ENCODE data around the gene SLC51A.

- TF ChIP-seq CTCF (IDR thresholded peaks at IDR 0.05; ENCODE audit: insufficient read depth, low read length) (no peak), POLR2AphosphoS5 (IDR thresholded peaks at IDR 0.05; ENCODE audit: low read depth) (no peak), REST (IDR thresholded peaks at IDR 0.05; ENCODE audit: insufficient replicate concordance, low read depth) (no peak)
Measured at GRCh38 chr3:196274585-196274984, 58.3 kb downstream of the SLC51A start.
